HG02763 (cell line): ENCODE data around the gene CDH4.

Source experiments
- ATAC-seq: cut with Tn5 transposase; IDR thresholded peaks from one replicate; pipeline ENCODE4 v1.9.1; 2021; ENCODE audit warnings: mild to moderate bottlenecking, moderate library complexity; ENCODE audit not compliant: unreplicated experiment

CDH4 gene

GRCh38 chr20:61819921-61820825 lies 568.1 kb downstream of the CDH4 start:
- ATAC-seq: no peak

- no peak for ATAC-seq
Measured at GRCh38 chr20:61821735-61822134, 569.7 kb downstream of the CDH4 start.

GRCh38 chr20:61822396-61822795 lies 570.3 kb downstream of the CDH4 start:
- no peak for ATAC-seq

GRCh38 chr20:61823242-61823641 lies 571.2 kb downstream of the CDH4 start:
- no peak for ATAC-seq

- no peak for ATAC-seq
Measured at GRCh38 chr20:61828891-61829290, 576.8 kb downstream of the CDH4 start.

GRCh38 chr20:61829526-61829925 lies 577.5 kb downstream of the CDH4 start:
- ATAC-seq: no peak

GRCh38 chr20:61830241-61830930 lies 578.3 kb downstream of the CDH4 start:
- no peak for ATAC-seq

DNA sequence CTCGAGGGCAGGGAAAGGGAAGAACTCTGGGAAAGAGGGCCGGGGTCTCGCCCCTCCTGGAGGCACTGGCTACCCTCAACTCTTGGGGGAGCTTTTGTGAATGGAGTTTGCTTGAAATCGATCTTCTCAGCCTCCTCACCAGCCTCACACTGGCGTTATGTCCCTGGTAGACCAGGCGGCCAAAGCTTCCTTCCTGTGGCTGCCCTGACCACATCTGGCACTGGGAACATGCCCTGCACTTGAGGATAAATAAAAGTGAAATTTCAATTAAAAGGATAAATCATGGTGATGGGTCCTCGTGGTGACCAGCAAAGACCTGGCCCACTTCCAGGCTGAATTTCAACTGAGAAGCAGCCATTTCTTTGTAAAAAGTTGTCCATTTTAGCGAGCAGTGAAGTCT lies 578.9 kb downstream of the CDH4 start:
- ATAC-seq: no peak

- no peak for ATAC-seq
Measured at GRCh38 chr20:61832181-61832580, 580.1 kb downstream of the CDH4 start.

- ATAC-seq: no peak
Measured at GRCh38 chr20:61833807-61834610, 581.9 kb downstream of the CDH4 start.

DNA sequence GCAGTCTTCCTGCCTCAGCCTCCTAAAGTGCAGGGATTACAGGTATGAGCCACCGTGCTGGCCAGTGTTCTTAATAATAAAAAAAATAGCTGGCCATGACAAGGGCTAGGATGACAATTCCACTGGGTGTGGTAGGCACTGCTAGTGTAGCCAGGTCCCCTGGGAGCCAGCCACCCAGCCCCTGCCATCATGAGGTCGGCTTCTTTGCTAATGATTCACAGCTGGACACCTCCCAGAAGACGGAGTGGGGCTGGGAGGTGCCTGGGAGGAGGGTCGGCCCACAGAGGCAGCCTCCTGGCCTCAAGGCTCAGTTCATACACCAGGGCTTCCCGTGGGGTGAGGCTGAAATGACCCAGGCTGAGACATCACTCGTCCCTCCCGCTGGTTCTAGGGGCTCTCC lies 583.2 kb downstream of the CDH4 start:
- ATAC-seq: no peak

DNA sequence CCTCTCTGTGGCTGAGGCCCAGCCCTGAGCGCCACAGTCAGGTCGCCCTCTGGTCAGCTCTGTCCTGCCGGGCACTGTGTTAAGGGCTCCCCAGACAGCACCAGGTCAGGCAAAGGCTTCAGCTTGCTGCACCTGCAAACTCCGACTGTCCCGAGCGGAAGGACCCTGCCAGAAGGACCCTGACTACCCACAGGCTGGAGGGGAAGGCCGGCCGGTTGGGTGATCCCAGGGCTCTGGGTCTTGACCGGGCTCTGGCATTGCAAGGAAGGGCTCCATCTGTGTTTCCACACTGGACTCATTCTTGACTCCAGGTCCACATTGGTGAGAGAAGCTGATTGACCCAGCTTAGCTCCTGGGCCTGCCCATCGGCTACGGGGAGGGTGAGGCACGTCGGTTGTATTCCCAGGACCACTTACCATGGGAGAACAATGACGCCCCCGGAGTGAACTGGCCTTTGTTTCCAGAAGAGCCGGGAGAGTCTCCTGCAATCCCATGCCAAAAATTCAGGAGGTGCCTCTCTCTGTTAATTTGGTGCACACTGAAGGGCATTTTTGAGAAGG lies 583.8 kb downstream of the CDH4 start:
- no peak for ATAC-seq

DNA sequence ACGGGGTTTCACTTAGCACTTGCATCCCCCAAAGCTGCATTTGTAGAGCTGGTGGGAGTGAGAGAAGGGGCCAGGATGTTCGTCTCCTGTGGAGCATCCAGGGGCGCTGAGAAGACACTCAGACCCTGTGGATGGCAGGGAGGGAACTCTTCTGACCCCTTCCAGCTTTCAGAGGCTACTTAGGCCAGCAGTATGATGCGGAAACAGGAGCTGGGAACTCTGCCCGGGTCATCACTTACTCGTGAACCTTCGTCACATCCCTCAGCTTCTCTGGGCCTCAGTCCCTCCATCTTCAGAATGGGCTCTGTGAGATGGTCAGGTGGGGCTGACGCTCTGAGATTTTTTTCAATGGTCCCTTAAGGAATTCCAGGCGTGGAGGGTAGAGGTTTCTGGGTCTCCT lies 585.1 kb downstream of the CDH4 start:
- no peak for ATAC-seq

DNA sequence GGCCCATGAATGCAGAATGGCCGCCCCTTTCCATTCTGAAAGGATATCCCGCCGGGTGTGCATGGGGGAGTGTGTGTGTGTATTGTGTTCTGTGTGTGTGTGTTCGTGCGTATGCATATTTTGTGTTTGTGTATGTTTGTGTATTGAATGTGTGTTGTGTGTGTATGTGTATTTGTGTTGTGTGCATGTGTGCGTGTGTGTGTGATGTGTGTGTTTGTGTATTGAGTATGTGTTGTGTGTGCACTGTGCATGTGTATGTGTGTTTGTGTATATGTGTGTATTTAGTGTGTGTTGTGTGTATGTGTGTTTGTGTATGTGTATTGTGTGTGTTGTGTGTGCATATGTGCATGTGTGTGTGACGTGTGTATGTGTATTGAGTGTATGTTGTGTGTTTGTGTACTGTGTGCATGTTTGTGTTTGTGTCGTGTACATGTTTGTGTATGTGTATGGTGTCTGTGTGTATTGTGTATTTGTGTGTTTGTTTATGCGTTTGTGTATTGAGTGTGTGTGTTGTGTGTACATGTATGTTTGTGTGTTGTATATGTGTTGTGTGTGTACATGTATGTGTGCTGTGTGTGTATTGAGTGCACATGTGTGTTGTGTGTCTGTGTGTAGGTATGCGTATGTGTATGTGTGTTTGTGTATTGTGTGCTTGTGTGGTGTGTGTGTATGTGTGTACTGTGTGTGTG lies 587.3 kb downstream of the CDH4 start:
- no peak for ATAC-seq

GRCh38 chr20:61839912-61840778 lies 588.1 kb downstream of the CDH4 start:
- no peak for ATAC-seq

- ATAC-seq: no peak
Measured at GRCh38 chr20:61840779-61841455, 588.9 kb downstream of the CDH4 start.

GRCh38 chr20:61841551-61841950 lies 589.5 kb downstream of the CDH4 start:
- no peak for ATAC-seq

DNA sequence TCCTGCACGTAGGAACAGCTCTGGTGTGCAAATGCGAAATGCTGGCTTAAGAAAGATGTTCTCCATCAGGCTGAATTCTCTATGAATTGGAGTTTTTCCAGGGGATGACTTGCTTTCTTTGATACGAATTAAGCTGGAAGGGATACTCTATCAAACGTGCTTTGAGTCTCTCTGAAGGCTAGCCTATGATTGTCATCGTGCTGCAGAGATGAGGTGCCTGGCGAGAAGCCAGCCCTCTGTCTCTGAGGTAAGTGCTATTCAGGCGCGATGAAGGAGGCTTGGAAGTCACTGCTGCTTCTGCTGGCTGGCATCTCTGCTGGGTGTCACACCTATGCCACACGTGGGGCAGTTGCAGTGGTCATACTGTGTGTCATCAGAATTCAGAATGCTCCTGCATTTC lies 589.9 kb downstream of the CDH4 start:
- no peak for ATAC-seq

- no peak for ATAC-seq
Measured at GRCh38 chr20:61844621-61845020, 592.6 kb downstream of the CDH4 start.
